ENCODE data around the gene LIN7A.

LIN7A gene

GRCh38 chr12:80776706-80777105 is 161.0 kb downstream of the LIN7A start:
- H3K36me3 ChIP-seq (ENCODE audit: insufficient read depth, low read length), result no peaks in the 10 kb centered on the region
- H3K9ac ChIP-seq (ENCODE audit: low read depth, low read length, poor library complexity, severe bottlenecking), result no peak overlapping the region

GRCh38 chr12:80770958-80771357 is 166.8 kb downstream of the LIN7A start:
- H3K27me3 ChIP-seq (ENCODE audit: insufficient read depth, low read length, poor library complexity, severe bottlenecking), result no peaks in the 10 kb centered on the region
- H3K4me3 ChIP-seq (ENCODE audit: low read length, poor library complexity, severe bottlenecking), result no peak overlapping the region
- H2AFZ ChIP-seq (ENCODE audit: low read length), result no peak overlapping the region
- H3K79me2 ChIP-seq (ENCODE audit: insufficient read depth, low read length), result no peaks in the 10 kb centered on the region
- H3K36me3 ChIP-seq (ENCODE audit: insufficient read depth, low read length), result no peaks in the 10 kb centered on the region
- no peaks in the 10 kb centered on the region for H3K4me1 ChIP-seq (ENCODE audit: insufficient read depth, low read length, poor library complexity, severe bottlenecking)
- H3K9me3 ChIP-seq (ENCODE audit: insufficient read depth, low read depth, low read length), result no peaks in the 10 kb centered on the region
- H3K4me2 ChIP-seq (ENCODE audit: low read depth, low read length, poor library complexity, severe bottlenecking), result no peak overlapping the region
- H4K20me1 ChIP-seq (ENCODE audit: insufficient read depth, low read length, poor library complexity, severe bottlenecking), result no peaks in the 10 kb centered on the region
- no peak overlapping the region for H3K9ac ChIP-seq (ENCODE audit: low read depth, low read length, poor library complexity, severe bottlenecking)
- H3F3A ChIP-seq (ENCODE audit: low read depth), result no peaks in the 10 kb centered on the region
- TF ChIP-seq CTCF (conservative IDR thresholded peaks at IDR 0.05; ENCODE audit: low read length) (no peak), EZH2phosphoT487 (IDR thresholded peaks at IDR 0.05; ENCODE audit: borderline replicate concordance) (no peak)
- no peaks in the 10 kb centered on the region for H3K9me2 ChIP-seq (replicated peaks; ENCODE audit: low read depth, low read length)

More at GRCh38 chr12:80776706-80777105, 161.0 kb downstream of the LIN7A start:
- H3K79me2 ChIP-seq (ENCODE audit: insufficient read depth, low read length), result no peaks in the 10 kb centered on the region
- no peaks in the 10 kb centered on the region for H3K9me3 ChIP-seq (ENCODE audit: insufficient read depth, low read depth, low read length)
- no peaks in the 10 kb centered on the region for H3K4me1 ChIP-seq (ENCODE audit: insufficient read depth, low read length, poor library complexity, severe bottlenecking)
- H3K9me2 ChIP-seq (replicated peaks; ENCODE audit: low read depth, low read length), result no peaks in the 10 kb centered on the region
- no peak overlapping the region for H3K4me2 ChIP-seq (ENCODE audit: low read depth, low read length, poor library complexity, severe bottlenecking)
- H3F3A ChIP-seq (ENCODE audit: low read depth), result no peaks in the 10 kb centered on the region
- no peaks in the 10 kb centered on the region for H3K27me3 ChIP-seq (ENCODE audit: insufficient read depth, low read length, poor library complexity, severe bottlenecking)
- no peak overlapping the region for H2AFZ ChIP-seq (ENCODE audit: low read length)
- no peak overlapping the region for H3K4me3 ChIP-seq (ENCODE audit: low read length, poor library complexity, severe bottlenecking)
- H4K20me1 ChIP-seq (ENCODE audit: insufficient read depth, low read length, poor library complexity, severe bottlenecking), result no peaks in the 10 kb centered on the region
- TF ChIP-seq CTCF (conservative IDR thresholded peaks at IDR 0.05; ENCODE audit: low read length) (no peak), EZH2phosphoT487 (IDR thresholded peaks at IDR 0.05; ENCODE audit: borderline replicate concordance) (no peak)

GRCh38 chr12:80769553-80770140 is 168.1 kb downstream of the LIN7A start:
- Histone ChIP-seq H3K36me3 (ENCODE audit: insufficient read depth, low read length) (no peaks in the 10 kb centered on the region), H3K27me3 (ENCODE audit: insufficient read depth, low read length, poor library complexity, severe bottlenecking) (no peaks in the 10 kb centered on the region), H2AFZ (ENCODE audit: low read length) (no peak overlapping the region), H4K20me1 (ENCODE audit: insufficient read depth, low read length, poor library complexity, severe bottlenecking) (no peaks in the 10 kb centered on the region), H3K9me2 (replicated peaks; ENCODE audit: low read depth, low read length) (no peaks in the 10 kb centered on the region), H3K4me2 (ENCODE audit: low read depth, low read length, poor library complexity, severe bottlenecking) (no peak overlapping the region), H3K4me1 (ENCODE audit: insufficient read depth, low read length, poor library complexity, severe bottlenecking) (no peaks in the 10 kb centered on the region), H3K9ac (ENCODE audit: low read depth, low read length, poor library complexity, severe bottlenecking) (no peak overlapping the region), H3K79me2 (ENCODE audit: insufficient read depth, low read length) (no peaks in the 10 kb centered on the region), H3K9me3 (ENCODE audit: insufficient read depth, low read depth, low read length) (no peaks in the 10 kb centered on the region), H3F3A (ENCODE audit: low read depth) (no peaks in the 10 kb centered on the region), H3K4me3 (ENCODE audit: low read length, poor library complexity, severe bottlenecking) (no peak overlapping the region)
- no peak for TF ChIP-seq CTCF (conservative IDR thresholded peaks at IDR 0.05; ENCODE audit: low read length)
- TF ChIP-seq EZH2phosphoT487 (IDR thresholded peaks at IDR 0.05; ENCODE audit: borderline replicate concordance), result no peak
